ENCODE data around the gene IL27RA. TPM values are rescaled to one million over a fixed set of nuclear protein-coding genes. Genes with fewer than 3 reads are reported as not detected.

The IL27RA gene
- total RNA-seq, 1 experiment from 2014 or later, result 2.7 TPM

- peaks cover 5% of the 10 kb centered on the region for H3K36me3 Mint-ChIP-seq (ENCODE audit: insufficient read depth, unreplicated experiment)
- no peak for TF ChIP-seq CTCF (IDR thresholded peaks at IDR 0.05; ENCODE audit: unreplicated experiment)
- intact Hi-C loops (cut with micrococcal nuclease), result no loop called here
- H3K27me3 Mint-ChIP-seq (ENCODE audit: insufficient read depth, unreplicated experiment), result no peaks in the 10 kb centered on the region
- BruUV-seq (replicated peaks), result no TSS peak
- no peaks in the 10 kb centered on the region for H3K4me1 Mint-ChIP-seq (ENCODE audit: insufficient read depth, unreplicated experiment)
- no peaks in the 10 kb centered on the region for H3K9me3 Mint-ChIP-seq (ENCODE audit: unreplicated experiment)
- no peak for DNase-seq (ENCODE audit: unreplicated experiment)
- no peak overlapping the region for H3K4me3 Mint-ChIP-seq (ENCODE audit: unreplicated experiment)
- no peak overlapping the region for H3K27ac Mint-ChIP-seq (ENCODE audit: low read depth, unreplicated experiment)
- ChIA-PET POLR2A (no interaction called here), CTCF (interaction anchor here (0.5 to 1.2 kb wide), 5 partner anchors 9 to 96 kb away, joined by 3 read pairs; no protein-coding TSS in a partner anchor)
Measured at GRCh38 chr19:14052470-14052869, 20.9 kb downstream of the IL27RA start.

- Mint-ChIP-seq H3K36me3 (ENCODE audit: insufficient read depth, unreplicated experiment) (peaks cover 5% of the 10 kb centered on the region), H3K4me3 (ENCODE audit: unreplicated experiment) (no peak overlapping the region), H3K4me1 (ENCODE audit: insufficient read depth, unreplicated experiment) (peaks cover 4% of the 10 kb centered on the region), H3K27ac (ENCODE audit: low read depth, unreplicated experiment) (no peak overlapping the region), H3K9me3 (ENCODE audit: unreplicated experiment) (no peaks in the 10 kb centered on the region), H3K27me3 (ENCODE audit: insufficient read depth, unreplicated experiment) (peaks cover 3% of the 10 kb centered on the region)
- no TSS peak for BruUV-seq (replicated peaks)
- intact Hi-C loops (cut with micrococcal nuclease), result no loop called here
- ChIA-PET POLR2A (no interaction called here), CTCF (interaction anchor here (0.6 to 1.2 kb wide), 5 partner anchors 11 to 96 kb away, joined by 3 to 4 read pairs (median 3); no protein-coding TSS in a partner anchor)
- TF ChIP-seq CTCF (IDR thresholded peaks at IDR 0.05; ENCODE audit: unreplicated experiment), result no peak
- no peak for DNase-seq (ENCODE audit: unreplicated experiment)
Measured at GRCh38 chr19:14053032-14053431, 21.5 kb downstream of the IL27RA start.

DNA sequence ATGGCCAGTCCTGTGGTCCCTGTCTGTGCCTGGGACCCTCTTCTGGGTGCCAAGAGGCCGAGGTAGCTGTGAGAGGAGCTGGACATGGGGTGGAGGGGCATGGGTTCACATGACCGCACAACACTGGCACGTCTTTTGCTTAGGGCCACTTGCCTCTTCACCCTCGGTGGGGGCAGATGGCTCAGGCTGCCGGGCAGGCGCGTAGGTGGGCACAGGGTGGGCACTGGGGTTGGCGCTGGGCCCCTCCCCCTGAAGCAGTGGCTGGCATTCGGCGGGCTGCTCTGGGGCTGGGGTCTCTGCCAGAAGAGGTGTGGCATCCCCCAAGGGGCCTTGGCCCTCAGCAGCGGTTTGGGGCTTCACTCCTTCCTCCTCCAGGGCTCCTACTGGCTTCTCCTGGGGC is 21.9 kb downstream of the IL27RA start:
- Mint-ChIP-seq H3K36me3 (ENCODE audit: insufficient read depth, unreplicated experiment) (peaks cover 3% of the 10 kb centered on the region), H3K4me1 (ENCODE audit: insufficient read depth, unreplicated experiment) (peaks cover 9% of the 10 kb centered on the region), H3K27ac (ENCODE audit: low read depth, unreplicated experiment) (no peak overlapping the region), H3K9me3 (ENCODE audit: unreplicated experiment) (no peaks in the 10 kb centered on the region), H3K27me3 (ENCODE audit: insufficient read depth, unreplicated experiment) (peaks cover 7% of the 10 kb centered on the region), H3K4me3 (ENCODE audit: unreplicated experiment) (no peak overlapping the region)
- BruUV-seq (replicated peaks), result no TSS peak
- no peak for DNase-seq (ENCODE audit: unreplicated experiment)
- ChIA-PET CTCF (interaction anchor here (0.6 to 1.2 kb wide), 4 partner anchors 11 to 97 kb away, joined by 3 to 4 read pairs (median 3); no protein-coding TSS in a partner anchor), POLR2A (no interaction called here)
- TF ChIP-seq CTCF (IDR thresholded peaks at IDR 0.05; ENCODE audit: unreplicated experiment), result no peak
- intact Hi-C loops (cut with micrococcal nuclease), result no loop called here

DNA sequence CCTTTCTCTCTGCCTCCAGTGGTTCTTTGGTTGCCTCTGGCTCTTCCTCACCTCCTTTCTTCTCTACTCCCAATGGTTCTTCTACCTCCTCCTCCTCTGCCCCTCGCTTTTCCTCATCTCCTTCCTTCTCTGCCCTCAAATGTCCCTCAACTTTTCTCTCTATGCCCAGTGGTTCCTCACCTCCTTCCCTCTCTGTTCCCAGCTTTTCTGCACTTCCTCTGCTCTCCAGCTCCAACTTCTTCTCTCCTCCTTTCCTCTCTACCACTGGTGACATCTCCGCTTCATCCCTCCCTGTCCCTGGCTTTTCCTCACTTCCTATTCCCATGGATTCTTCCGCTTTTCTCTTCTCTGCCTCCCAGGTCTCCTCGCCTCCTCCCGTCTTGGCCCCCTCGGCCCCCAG is 22.5 kb downstream of the IL27RA start:
- DNase-seq (ENCODE audit: unreplicated experiment), result no peak
- BruUV-seq (replicated peaks), result no TSS peak
- Mint-ChIP-seq H3K27ac (ENCODE audit: low read depth, unreplicated experiment) (no peak overlapping the region), H3K36me3 (ENCODE audit: insufficient read depth, unreplicated experiment) (peaks cover 4% of the 10 kb centered on the region), H3K4me3 (ENCODE audit: unreplicated experiment) (no peak overlapping the region), H3K9me3 (ENCODE audit: unreplicated experiment) (no peaks in the 10 kb centered on the region), H3K27me3 (ENCODE audit: insufficient read depth, unreplicated experiment) (peaks cover 13% of the 10 kb centered on the region), H3K4me1 (ENCODE audit: insufficient read depth, unreplicated experiment) (peaks cover 13% of the 10 kb centered on the region)
- CTCF ChIA-PET, result interaction anchor here (0.7 to 1.2 kb wide), 2 partner anchors 18 to 24 kb away, joined by 3 to 6 read pairs; partner anchors contain the start of gene MISP3
- intact Hi-C loops (cut with micrococcal nuclease), result no loop called here
- POLR2A ChIA-PET, result no interaction called here
- no peak for TF ChIP-seq CTCF (IDR thresholded peaks at IDR 0.05; ENCODE audit: unreplicated experiment)
